IMR-90 (cell line): Measurements from ENCODE around the gene ADGRF1.

Experiments used
- ELK1 ChIP-seq: fragments of 150-350 bp; IDR thresholded peaks from 2 replicates; pipeline ENCODE4 v1.6.1; 2016; ENCODE audit warnings: low read depth, mild to moderate bottlenecking, low read length, moderate library complexity, borderline replicate concordance
- MXI1 ChIP-seq: IDR thresholded peaks from 2 replicates; pipeline ENCODE4 v1.6.1; 2012; ENCODE audit warnings: low read depth, mild to moderate bottlenecking, low read length, moderate library complexity, borderline replicate concordance
- POLR2A ChIP-seq: IDR thresholded peaks from 2 replicates; pipeline ENCODE4 v1.6.1; 2012; ENCODE audit warnings: mild to moderate bottlenecking, low read depth, low read length
- RFX5 ChIP-seq: IDR thresholded peaks from 2 replicates; pipeline ENCODE4 v1.8.0; 2012; ENCODE audit warnings: low read depth, mild to moderate bottlenecking, low read length, moderate library complexity
- TF ChIP-seq, protein P1 (sequence below): conservative IDR thresholded peaks from 2 replicates; pipeline ENCODE4 v1.5.1; 2012; ENCODE audit warnings: mild to moderate bottlenecking, low read depth, low read length, improper control_type of control experiment

DNA sequence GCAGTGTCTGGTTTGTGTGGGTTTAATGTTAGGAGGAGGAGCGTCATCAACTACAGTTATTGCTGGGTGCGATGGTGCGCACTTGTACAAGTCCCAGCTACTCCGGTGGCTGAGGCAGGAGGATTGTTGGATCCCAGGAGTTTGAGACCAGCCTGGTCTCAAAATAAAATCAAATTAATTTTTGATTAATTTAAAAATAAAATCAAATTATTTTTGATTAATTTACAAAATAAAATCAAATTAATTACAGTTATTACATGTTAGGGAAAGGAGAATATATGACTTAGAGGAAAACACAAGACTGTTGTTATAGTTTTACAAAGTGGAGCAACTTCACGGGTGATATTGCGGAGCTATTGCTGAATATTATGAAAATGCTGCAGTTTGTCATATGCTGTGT lies 85.7 kb downstream of the ADGRF1 start:
- TF ChIP-seq, protein P1, sequence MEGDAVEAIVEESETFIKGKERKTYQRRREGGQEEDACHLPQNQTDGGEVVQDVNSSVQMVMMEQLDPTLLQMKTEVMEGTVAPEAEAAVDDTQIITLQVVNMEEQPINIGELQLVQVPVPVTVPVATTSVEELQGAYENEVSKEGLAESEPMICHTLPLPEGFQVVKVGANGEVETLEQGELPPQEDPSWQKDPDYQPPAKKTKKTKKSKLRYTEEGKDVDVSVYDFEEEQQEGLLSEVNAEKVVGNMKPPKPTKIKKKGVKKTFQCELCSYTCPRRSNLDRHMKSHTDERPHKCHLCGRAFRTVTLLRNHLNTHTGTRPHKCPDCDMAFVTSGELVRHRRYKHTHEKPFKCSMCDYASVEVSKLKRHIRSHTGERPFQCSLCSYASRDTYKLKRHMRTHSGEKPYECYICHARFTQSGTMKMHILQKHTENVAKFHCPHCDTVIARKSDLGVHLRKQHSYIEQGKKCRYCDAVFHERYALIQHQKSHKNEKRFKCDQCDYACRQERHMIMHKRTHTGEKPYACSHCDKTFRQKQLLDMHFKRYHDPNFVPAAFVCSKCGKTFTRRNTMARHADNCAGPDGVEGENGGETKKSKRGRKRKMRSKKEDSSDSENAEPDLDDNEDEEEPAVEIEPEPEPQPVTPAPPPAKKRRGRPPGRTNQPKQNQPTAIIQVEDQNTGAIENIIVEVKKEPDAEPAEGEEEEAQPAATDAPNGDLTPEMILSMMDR: no peak
- TF ChIP-seq MXI1: no peak
- no peak for TF ChIP-seq POLR2A
- no peak for TF ChIP-seq RFX5
- no peak for TF ChIP-seq ELK1
